ENCODE measurements around the gene CASTOR1.

DNA sequence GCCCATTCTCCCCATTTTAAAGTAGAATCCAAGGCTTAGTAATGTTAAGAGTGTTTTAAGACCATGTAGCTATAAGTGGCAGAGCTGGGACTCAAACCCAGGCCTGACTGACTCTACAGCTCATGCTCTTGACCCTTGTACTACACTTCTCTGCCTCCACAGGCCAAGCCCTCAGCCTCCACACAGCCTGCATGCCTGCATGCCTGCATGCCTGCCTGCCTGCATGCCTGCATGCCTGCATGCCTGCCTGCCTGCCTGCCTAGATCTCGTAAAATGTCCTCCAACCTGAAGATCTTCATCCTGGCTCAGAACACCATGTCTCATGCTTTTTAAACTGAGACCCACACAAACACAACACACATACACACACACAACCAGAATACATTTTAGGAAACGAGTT lies 18.8 kb upstream of the CASTOR1 start:
- TF ChIP-seq CTCF (IDR thresholded peaks at IDR 0.05) (no peak), POLR2A (IDR thresholded peaks at IDR 0.05) (no peak)

Measured in thyroid gland (tissue), 4 donors.